Measurements from ENCODE around the gene DCBLD1. TPM values are rescaled to one million over a fixed set of nuclear protein-coding genes. Genes with fewer than 3 reads are reported as not detected.

The DCBLD1 gene
- total and polyA plus RNA-seq, 12 donors, result 2.7 to 7.2 (median 4.2) TPM

DNA sequence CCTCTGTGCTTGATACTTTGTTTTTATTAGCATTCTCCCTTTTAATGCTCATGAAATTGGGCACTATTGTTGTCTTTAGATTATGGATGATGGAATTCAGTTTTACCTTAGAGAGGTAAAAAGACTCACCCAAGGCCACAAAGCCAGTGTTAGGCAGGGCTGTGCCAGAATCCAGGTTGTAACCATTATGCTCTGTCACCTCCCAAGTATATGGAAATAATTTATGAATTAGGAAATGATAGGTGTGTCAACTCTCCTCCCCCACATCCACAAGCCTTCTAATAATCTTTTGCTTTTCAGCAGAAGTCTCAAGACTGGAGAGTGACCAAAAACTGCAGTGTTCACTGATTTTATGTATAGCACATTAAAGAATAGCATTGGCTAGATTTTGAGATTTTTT, 13.0 kb downstream of the DCBLD1 start:
- Histone ChIP-seq H3K36me3 (no peaks in the 10 kb centered on the region), H3K27ac (peak overlapping the region in 7 of 10 donors; percentile 11 to 74 (median 63)), H3K9me3 (no peaks in the 10 kb centered on the region), H3K4me1 (peaks cover 0 to 58% (median 45%) of the 10 kb centered on the region in 9 donors), H3K27me3 (no peaks in the 10 kb centered on the region), H3K4me3 (no peak overlapping the region)
- DNase-seq (no peak), ATAC-seq (no peak)
- intact Hi-C loops (cut with DNase I), result loop anchor here in 1 of 10 donors (5.0 kb wide), 1 partner anchor 37 kb away; no protein-coding TSS in a partner anchor
- no peak for TF ChIP-seq CTCF (IDR thresholded peaks at IDR 0.05)

- Histone ChIP-seq H3K27ac (peak overlapping the region in 6 of 10 donors; percentile 11 to 74 (median 68)), H3K27me3 (no peaks in the 10 kb centered on the region), H3K4me3 (no peak overlapping the region), H3K4me1 (peaks cover 0 to 58% (median 45%) of the 10 kb centered on the region in 9 donors), H3K36me3 (no peaks in the 10 kb centered on the region), H3K9me3 (no peaks in the 10 kb centered on the region)
- ATAC-seq (no peak), DNase-seq (no peak)
- no peak for TF ChIP-seq CTCF (IDR thresholded peaks at IDR 0.05)
- intact Hi-C loops (cut with DNase I), result loop anchor here in 1 of 10 donors (5.0 kb wide), 1 partner anchor 36 kb away; no protein-coding TSS in a partner anchor
- WGBS, 2 donors, result 90 to 91% methylated on average over 2 of the region's 2 CpGs
These were observed 13.4 kb downstream of the DCBLD1 start for GRCh38 chr6:117495869-117496268.

DNA sequence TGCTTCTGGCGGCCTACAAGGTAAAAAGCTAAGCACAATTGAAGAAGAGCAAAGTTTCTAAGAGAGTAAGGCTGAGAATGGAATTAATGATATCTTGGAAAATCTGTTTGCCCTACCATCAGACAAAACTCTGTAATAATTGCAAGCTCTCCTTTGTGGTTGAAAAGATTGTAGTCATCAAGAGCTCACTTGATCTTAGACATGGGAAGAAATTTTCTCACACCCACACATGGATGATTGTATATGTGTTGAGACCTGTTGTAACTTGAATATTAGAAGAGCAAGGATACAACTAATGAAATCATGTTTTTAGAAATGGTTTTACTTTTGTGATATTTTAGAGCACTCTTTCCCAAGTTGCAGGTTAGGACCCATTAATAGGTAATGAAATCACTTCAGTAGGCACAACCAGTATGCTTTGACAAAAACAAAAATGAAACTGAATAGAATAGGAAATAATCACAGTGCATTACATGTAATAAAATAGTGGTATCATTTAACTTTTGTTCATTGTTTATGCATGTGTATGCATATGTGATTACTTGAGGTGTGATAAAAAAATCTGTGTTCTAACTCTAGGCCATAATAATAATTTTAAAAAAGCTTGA, 14.0 kb downstream of the DCBLD1 start:
- Histone ChIP-seq H3K4me3 (peak overlapping the region in 5 of 10 donors; percentile 0 to 32 (median 28)), H3K4me1 (peaks cover 0 to 58% (median 45%) of the 10 kb centered on the region in 9 donors), H3K27ac (peak overlapping the region in 7 of 10 donors; percentile 8 to 74 (median 63)), H3K9me3 (no peaks in the 10 kb centered on the region), H3K27me3 (no peaks in the 10 kb centered on the region), H3K36me3 (no peaks in the 10 kb centered on the region)
- intact Hi-C loops (cut with DNase I), result loop anchor here in 1 of 10 donors (5.0 kb wide), 1 partner anchor 36 kb away; no protein-coding TSS in a partner anchor
- no peak for DNase-seq
- no peak for TF ChIP-seq CTCF (IDR thresholded peaks at IDR 0.05)
- WGBS, 2 donors, result 61 to 91% methylated on average over 1 of the region's 1 CpG
- no peak for ATAC-seq

GRCh38 chr6:117497237-117497636, 14.8 kb downstream of the DCBLD1 start:
- no peaks in the 10 kb centered on the region for H3K9me3 ChIP-seq
- ATAC-seq (no peak), DNase-seq (no peak)
- H3K4me1 ChIP-seq, result peaks cover 0 to 58% (median 45%) of the 10 kb centered on the region in 9 donors
- H3K27me3 ChIP-seq, result no peaks in the 10 kb centered on the region
- WGBS, 2 donors, result 63 to 72% methylated on average over 1 of the region's 1 CpG
- intact Hi-C loops (cut with DNase I), result loop anchor here in 1 of 10 donors (5.0 kb wide), 1 partner anchor 35 kb away; no protein-coding TSS in a partner anchor
- H3K36me3 ChIP-seq, result no peaks in the 10 kb centered on the region
- H3K4me3 ChIP-seq, result peak overlapping the region in 5 of 10 donors; percentile 0 to 32 (median 28)
- H3K27ac ChIP-seq, result peak overlapping the region in 7 of 10 donors; percentile 14 to 74 (median 63)
- TF ChIP-seq CTCF (IDR thresholded peaks at IDR 0.05), result no peak

Measured in heart right ventricle (tissue), 16 donors.